A549 treated with GW870086 at 1 μM for 4 hours (cell line): Measurements from ENCODE around the gene CD1C. TPM values are rescaled to one million over a fixed set of nuclear protein-coding genes. Genes with fewer than 3 reads are reported as not detected.

Experiments used
- total RNA-seq: library from RNA; stranded (reverse); fragments of 200-300 nt; extraction: Qiagen RNA extraction; gene quantifications from 5 replicates; pipeline ENCODE4 v1.2.3, GENCODE V29; 2022; ENCODE audit warnings: low read depth

CD1C gene
- not detected in 5 replicates for total RNA-seq

GRCh38 chr1:158289811-158290210, at the start of gene CD1C:
CD1C (plus strand) TSS chr1:158289923; CDS start chr1:158290065, 142 bp downstream.

DNA sequence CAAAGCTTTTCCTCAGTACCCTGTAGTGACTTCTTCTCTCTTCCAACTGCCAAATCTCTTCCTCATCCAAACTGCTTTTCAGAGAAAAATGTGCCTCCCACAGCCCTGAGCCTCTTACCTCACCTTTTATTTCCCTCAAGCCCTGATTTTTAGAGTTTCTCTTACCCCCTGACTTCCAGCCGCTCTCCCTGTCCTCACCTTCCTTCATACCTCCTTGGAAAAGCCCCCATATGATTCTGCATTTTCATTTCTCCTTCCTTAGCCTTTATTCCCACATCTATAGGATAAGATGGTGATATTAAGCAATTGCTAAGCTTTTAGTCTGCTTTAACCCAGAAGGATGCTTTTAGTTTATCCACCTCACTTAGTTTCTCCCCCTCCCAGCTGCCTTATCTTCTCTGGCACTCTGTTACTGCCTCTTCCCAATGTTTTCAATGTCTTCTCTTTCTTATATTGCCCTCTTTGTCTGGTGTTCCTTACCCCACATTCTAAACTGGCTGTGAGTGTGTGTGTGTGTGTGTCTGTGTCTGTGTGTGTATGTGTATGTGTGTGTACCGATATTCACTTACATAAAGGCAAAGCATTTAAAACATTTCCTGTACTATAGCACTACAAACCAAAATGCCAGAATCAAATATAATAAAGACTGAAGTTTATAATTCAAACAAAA, 41.9 kb downstream of the CD1C start, which contains the start of gene CD1B:
CD1B (minus strand) TSS at position 51 of the 670 bp plus-strand sequence. CDS start 108 bp downstream, outside the sequence.

Other genes with a start within 250 kb of the CD1C start
- gene CD1D, start 109.0 kb upstream of the CD1C start, total RNA-seq: 0.10 TPM in 1 of 5 replicates, not detected in the others
- gene CD1A, start 35.5 kb upstream of the CD1C start, total RNA-seq: not detected in 5 replicates
- gene CD1B, start 41.6 kb downstream of the CD1C start, total RNA-seq: not detected in 5 replicates
- not detected in 5 replicates for gene CD1E, start 64.0 kb downstream of the CD1C start, total RNA-seq
- not detected in 5 replicates for gene OR10T2, start 109.5 kb downstream of the CD1C start, total RNA-seq
- gene OR10K2, start 136.3 kb downstream of the CD1C start, total RNA-seq: not detected in 5 replicates
- gene OR10K1, start 171.9 kb downstream of the CD1C start, total RNA-seq: not detected in 5 replicates
- not detected in 5 replicates for gene OR10R2, start 182.3 kb downstream of the CD1C start, total RNA-seq